ENCODE data around the gene PITPNC1.
"Not testable (repeated sequence)": the region's sequence is repeated elsewhere in the genome, so short reads cannot be mapped to it uniquely, and the experiment has no call there.

PITPNC1 gene

GRCh38 chr17:67639555-67639954, 262.5 kb downstream of the PITPNC1 start:
- TF ChIP-seq CTCF (IDR thresholded peaks at IDR 0.05; ENCODE audit: insufficient read depth, low read depth, low read length, missing control alignments), result no peak
- no peak overlapping the region for H3K4me3 ChIP-seq (ENCODE audit: low read depth, low read length)
- no peak for DNase-seq (ENCODE audit: low read depth)

GRCh38 chr17:67639979-67640378, 262.9 kb downstream of the PITPNC1 start:
- no peak overlapping the region for H3K4me3 ChIP-seq (ENCODE audit: low read depth, low read length)
- DNase-seq (ENCODE audit: low read depth), result no peak
- no peak for TF ChIP-seq CTCF (IDR thresholded peaks at IDR 0.05; ENCODE audit: insufficient read depth, low read depth, low read length, missing control alignments)

- no peak for DNase-seq (ENCODE audit: low read depth)
- TF ChIP-seq CTCF (IDR thresholded peaks at IDR 0.05; ENCODE audit: insufficient read depth, low read depth, low read length, missing control alignments), result no peak
- H3K4me3 ChIP-seq (ENCODE audit: low read depth, low read length), result no peak overlapping the region
Measured at GRCh38 chr17:67642488-67642887, 265.4 kb downstream of the PITPNC1 start.

- TF ChIP-seq CTCF (IDR thresholded peaks at IDR 0.05; ENCODE audit: insufficient read depth, low read depth, low read length, missing control alignments), result no peak
- no peak overlapping the region for H3K4me3 ChIP-seq (ENCODE audit: low read depth, low read length)
- DNase-seq (ENCODE audit: low read depth), result no peak
Measured at GRCh38 chr17:67644061-67644460, 267.0 kb downstream of the PITPNC1 start.

- H3K4me3 ChIP-seq (ENCODE audit: low read depth, low read length); DNase-seq (ENCODE audit: low read depth): not testable (repeated sequence)
Measured at GRCh38 chr17:67645195-67645594, 268.1 kb downstream of the PITPNC1 start.

GRCh38 chr17:67646472-67646871, 269.4 kb downstream of the PITPNC1 start:
- DNase-seq (ENCODE audit: low read depth), result peak; percentile 46
- TF ChIP-seq CTCF (IDR thresholded peaks at IDR 0.05; ENCODE audit: insufficient read depth, low read depth, low read length, missing control alignments), result no peak

GRCh38 chr17:67647482-67647881, 270.4 kb downstream of the PITPNC1 start:
- TF ChIP-seq CTCF (IDR thresholded peaks at IDR 0.05; ENCODE audit: insufficient read depth, low read depth, low read length, missing control alignments), result no peak
- H3K4me3 ChIP-seq (ENCODE audit: low read depth, low read length), result no peak overlapping the region
- peak; percentile 95 for DNase-seq (ENCODE audit: low read depth)

More at GRCh38 chr17:67646472-67646871, 269.4 kb downstream of the PITPNC1 start:
- peak overlapping the region; percentile 13 for H3K4me3 ChIP-seq (ENCODE audit: low read depth, low read length)
